Measurements from ENCODE around the gene TSPAN9.

TSPAN9 gene

DNA sequence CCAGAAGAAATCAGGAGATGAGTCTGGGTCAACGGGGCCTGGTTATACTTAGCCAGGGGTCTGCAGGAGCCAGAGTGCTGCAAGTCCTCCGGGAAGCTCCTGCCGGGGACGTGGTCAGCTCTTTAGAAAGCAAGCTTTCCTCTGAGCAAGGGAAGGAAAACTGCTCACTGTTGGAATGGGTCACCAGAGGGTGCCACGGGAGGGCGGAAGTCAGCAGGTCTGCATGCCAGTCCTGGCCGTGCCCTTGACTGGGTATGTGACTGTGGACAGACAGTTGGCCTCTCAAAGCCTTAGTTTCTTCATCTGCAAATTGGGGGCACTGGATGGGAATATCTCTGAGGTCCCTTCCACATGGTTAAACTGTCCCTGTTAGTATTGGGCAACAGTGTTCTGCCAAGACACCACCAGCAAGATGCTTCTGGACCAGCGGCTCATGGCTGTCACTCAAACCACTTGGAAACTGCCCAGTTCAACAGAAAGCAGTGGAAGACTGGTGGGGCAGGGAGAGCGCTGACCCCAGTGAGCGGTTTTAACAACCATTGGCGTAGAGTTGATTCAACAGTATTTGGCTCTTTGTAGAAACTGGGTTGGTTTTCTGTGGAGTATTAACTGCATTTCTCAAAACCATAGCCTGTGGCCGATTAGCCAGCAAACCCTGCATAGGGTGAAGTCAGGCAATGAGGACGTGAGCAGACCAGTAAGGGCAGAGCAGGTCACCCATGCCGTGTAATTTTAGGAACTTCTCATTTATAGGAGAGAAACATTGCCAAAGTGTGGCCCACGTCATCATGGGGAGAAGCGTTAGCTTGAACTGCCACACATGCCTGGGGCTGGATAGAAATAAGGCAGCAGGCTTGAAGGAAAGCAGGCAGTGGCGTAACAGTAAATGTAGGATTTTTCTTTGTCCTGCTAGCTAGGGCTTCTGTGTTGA is 249.9 kb downstream of the TSPAN9 start:
- DNase-seq: no peak

DNA sequence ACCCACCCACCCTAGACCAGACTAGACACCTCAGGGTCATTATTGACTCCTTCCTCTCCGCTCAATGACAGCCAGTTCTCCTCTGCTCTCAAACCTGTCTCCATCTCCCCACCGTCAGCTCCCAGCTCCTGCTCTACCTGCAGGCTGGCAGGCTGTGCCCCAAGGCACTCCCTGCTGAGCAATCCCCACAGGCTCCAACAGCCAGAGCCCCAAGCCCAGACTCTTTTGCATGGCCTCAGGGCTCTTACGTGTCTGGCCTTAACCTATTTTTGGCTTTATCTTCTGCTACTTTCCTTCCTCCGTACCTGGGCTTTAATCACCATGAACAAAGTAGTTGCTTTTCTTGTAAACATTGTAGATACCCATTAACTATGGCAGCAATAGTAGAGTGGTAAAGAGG is 250.9 kb downstream of the TSPAN9 start:
- no peak for DNase-seq

DNA sequence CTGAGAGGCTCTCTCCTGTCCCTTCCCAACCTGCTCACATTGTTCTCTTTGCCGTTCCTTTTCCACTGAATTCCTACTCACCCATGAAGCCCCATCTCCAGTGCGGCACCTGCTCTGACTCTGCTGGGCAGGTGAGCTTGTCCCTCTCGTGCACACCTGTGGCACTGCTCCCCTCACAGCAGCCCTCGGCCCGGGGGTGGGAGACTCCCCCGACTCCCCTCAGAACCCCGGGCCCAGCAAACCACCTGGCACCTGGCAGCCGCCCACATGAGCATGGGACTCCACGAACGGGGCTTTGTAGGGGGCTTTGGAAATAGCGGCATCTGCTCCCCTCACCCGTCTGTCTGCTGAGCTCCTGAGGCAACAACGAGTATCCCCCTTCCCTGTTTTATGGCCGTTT is 251.4 kb downstream of the TSPAN9 start:
- no peak for DNase-seq

DNA sequence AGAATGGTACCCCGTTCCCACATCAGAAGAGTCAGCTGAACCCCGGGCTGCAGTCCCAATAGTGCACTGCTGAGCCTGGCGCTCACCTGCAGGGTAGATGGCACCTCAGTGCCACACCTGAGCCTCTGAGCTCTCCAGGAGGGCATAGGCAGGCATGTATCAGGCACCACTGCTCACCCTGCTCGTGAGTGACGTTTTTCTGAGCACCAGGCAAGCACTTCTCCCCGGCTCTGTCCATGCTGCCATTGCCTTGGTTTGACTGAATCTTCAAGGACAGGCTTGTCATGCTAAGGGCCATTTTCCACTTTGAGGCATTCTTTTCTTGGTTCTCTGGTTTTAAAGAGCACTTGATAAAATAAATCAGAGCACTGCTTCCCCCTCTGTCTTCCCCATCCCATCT is 252.2 kb downstream of the TSPAN9 start:
- DNase-seq: no peak

DNA sequence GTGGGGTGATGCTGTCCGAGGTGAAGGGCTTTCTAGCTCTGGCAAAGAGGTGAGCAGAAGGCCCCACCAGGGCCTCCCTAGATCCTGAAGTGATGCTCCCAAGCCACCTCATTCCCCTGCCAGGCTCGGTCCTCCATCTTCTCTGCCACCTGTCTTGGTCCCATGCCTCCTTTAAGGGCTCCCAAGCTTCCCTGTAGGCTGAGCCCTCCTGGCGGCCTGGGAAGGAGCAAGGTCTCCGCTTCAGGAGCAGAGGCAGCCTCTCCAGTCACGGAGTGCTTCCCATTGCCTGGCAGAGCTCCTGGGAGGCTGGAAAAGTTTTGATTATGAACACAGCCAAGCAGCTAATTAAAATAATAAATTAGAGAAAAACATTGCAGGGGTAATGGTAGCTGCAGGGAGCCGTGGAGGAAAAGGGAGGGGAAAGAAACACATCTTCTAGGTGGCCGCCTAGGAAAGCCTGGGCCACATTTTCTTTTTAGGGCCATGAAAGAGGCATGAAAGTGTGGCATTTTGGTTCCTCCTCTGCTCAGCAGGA is 253.9 kb downstream of the TSPAN9 start:
- DNase-seq: no peak

DNA sequence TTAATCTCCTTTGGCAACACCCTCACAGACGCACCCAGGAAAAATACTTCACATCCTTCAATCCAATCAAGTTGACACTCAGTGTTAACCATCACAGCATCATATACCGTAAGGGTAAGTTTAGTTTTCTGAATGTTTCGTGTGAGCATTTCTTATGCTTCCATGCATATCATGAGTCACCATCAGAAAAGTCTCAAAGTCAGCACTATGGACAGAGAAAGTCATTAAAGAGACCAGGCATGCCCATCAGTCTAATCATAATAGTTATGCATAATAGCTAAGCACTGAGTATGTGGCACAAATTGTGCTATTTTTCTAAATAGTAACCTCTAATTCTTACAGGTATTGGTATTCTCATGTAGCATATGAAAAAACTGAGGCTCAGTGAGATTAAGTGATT is 255.0 kb downstream of the TSPAN9 start:
- DNase-seq: no peak

DNA sequence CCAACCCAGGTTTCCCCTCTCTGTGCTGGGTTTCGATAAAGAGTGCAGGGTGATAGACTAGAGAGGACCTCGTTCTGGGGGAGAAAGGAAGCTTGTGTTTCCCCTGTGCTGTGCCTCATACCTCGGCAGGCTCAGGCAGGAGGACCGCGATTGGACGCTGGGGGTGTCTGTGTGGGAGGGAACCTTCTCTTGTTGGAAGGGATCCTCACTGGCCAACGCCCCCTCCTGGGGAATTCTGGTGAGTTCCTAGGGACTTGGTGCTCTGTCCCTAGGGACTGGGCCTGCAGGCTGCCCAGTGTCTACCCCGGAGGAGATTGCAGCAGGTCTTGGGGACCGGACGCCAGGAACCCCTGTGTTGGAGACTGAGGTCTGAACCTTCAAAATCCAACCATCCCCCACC is 256.4 kb downstream of the TSPAN9 start:
- no peak for DNase-seq

DNA sequence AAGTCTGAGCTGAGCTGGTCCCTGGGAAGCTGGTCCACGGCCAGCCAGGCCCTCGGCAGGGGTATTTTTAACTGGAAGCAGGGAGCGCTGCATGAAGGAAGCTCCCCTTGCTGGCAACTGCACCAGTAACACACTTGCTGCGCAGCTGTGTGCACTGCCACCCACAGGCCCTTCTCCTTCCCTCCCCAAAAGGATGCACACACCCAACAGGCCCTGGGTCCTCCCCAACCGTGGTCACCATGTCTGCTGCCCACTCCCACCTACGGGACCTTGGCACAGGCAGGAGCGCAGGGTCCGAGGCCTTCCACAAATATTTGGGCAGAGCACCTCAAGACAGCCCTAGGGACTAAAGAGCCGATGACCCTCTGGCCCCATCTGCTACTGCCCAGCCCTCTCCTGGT is 256.8 kb downstream of the TSPAN9 start:
- no peak for DNase-seq

DNA sequence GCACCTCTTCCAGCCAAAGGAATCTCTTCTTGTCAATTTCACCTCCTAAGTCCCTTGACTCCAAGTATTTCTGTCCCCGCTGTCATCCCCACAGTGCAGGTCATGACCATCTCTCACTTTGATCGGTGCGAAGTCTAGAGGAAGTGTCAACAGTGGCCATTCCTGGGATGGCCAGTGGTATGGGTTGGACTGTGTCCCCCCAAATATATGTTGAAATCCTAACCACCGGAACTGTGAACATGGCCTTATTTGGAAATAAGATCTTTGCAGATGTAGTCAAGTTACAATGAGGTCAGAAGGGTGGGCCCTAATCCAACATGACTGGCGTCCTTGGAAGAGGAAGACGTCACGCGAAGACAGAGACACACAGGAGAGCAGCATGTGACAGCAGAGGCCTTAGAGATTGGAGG is 257.9 kb downstream of the TSPAN9 start:
- no peak for DNase-seq
